Measurements from ENCODE around the gene PKD1. TPM values are rescaled to one million over a fixed set of nuclear protein-coding genes. Genes with fewer than 3 reads are reported as not detected.

The PKD1 gene
- total RNA-seq, 4 donors from 2014 or later, result 209 to 446 (median 293) TPM

DNA sequence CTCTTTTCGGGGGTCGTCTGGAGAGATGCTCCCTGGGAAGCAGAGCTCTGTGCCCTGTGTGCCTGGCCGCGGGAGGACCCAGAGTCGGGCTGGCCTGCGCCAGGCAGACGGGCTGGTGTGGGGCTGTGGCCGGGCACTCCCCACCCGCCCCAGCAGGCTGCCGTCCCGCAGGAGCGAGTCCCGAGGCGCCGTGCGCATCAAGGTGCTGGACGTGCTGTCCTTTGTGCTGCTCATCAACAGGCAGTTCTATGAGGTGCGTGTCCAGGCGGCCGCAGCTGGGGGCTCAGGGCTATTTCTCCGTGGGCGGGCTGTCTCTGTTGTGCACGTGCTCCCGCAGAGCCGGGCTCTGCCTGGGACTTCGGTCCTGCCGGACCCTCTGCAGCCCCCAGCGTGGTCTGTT, 72.9 kb downstream of the PKD1 start:
- WGBS, result 90% methylated on average over 4 of the region's 28 CpGs
- TF ChIP-seq EP300 (IDR thresholded peaks at IDR 0.05) (no peak), POLR2A (IDR thresholded peaks at IDR 0.05) (no peak), POLR2AphosphoS5 (IDR thresholded peaks at IDR 0.05) (no peak)
- TF ChIP-seq, protein P1, sequence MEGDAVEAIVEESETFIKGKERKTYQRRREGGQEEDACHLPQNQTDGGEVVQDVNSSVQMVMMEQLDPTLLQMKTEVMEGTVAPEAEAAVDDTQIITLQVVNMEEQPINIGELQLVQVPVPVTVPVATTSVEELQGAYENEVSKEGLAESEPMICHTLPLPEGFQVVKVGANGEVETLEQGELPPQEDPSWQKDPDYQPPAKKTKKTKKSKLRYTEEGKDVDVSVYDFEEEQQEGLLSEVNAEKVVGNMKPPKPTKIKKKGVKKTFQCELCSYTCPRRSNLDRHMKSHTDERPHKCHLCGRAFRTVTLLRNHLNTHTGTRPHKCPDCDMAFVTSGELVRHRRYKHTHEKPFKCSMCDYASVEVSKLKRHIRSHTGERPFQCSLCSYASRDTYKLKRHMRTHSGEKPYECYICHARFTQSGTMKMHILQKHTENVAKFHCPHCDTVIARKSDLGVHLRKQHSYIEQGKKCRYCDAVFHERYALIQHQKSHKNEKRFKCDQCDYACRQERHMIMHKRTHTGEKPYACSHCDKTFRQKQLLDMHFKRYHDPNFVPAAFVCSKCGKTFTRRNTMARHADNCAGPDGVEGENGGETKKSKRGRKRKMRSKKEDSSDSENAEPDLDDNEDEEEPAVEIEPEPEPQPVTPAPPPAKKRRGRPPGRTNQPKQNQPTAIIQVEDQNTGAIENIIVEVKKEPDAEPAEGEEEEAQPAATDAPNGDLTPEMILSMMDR (IDR thresholded peaks at IDR 0.05), result no peak
- Histone ChIP-seq H3K4me1 (no peaks in the 10 kb centered on the region), H3K9me3 (no peaks in the 10 kb centered on the region), H3K27me3 (no peaks in the 10 kb centered on the region), H3K4me3 (no peak overlapping the region), H3K36me3 (peaks cover 77% of the 10 kb centered on the region), H3K27ac (no peak overlapping the region)
- DNase-seq (ENCODE audit: low spot score in 2 of 2), result no peak

DNA sequence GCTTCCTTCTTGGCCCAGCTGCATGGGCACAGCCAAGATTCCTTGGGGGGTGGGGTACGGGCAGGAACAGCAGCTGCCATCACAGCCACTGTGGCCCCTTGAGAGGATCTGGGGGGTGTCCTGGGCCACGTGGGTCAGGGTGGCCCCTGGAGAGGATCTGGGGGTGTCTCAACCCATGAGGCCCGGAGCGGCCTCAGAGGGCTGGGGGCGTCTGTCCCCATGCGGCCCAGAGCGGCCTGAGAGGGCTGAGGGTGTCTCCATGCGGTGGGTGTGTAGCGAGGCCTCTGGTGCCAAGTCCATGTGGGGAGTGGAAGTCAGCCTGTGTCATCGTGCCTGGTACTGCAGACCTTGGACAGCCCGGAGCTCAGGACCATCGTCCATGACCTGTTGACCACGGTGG, 74.2 kb downstream of the PKD1 start:
- no peaks in the 10 kb centered on the region for H3K9me3 ChIP-seq
- no peak overlapping the region for H3K4me3 ChIP-seq
- TF ChIP-seq, protein P1 (IDR thresholded peaks at IDR 0.05), result no peak
- no peak for TF ChIP-seq POLR2A (IDR thresholded peaks at IDR 0.05)
- no peak for TF ChIP-seq EP300 (IDR thresholded peaks at IDR 0.05)
- no peak for TF ChIP-seq POLR2AphosphoS5 (IDR thresholded peaks at IDR 0.05)
- H3K36me3 ChIP-seq, result peaks cover 83% of the 10 kb centered on the region
- no peak for DNase-seq (ENCODE audit: low spot score in 2 of 2)
- H3K27ac ChIP-seq, result no peak overlapping the region
- no peaks in the 10 kb centered on the region for H3K27me3 ChIP-seq
- no peaks in the 10 kb centered on the region for H3K4me1 ChIP-seq
- WGBS, result 92% methylated on average over 2 of the region's 13 CpGs

DNA sequence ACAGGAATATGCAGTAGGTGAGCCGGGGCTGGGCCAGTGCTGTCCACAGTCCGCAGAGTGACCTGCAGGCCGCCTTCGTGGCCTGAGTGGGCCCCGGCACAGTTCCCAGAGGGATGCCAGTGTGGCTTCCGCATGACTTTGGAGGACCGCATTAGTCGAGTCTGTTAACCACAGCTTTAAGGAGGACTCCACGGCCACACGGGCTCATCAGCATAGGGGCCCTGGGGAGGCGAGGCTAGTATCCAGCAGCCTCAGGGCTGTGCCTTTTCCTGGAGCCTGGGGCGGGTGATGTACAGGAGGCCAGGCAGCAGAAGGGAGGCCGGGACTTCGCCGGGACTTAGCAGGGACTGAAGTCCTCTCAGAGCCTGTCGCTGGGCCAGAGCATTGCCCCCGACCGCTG, 74.7 kb downstream of the PKD1 start:
- H3K36me3 ChIP-seq, result peaks cover 84% of the 10 kb centered on the region
- 80% methylated on average over 5 of the region's 18 CpGs for WGBS
- no peak for TF ChIP-seq POLR2A (IDR thresholded peaks at IDR 0.05)
- TF ChIP-seq, protein P1 (IDR thresholded peaks at IDR 0.05), result no peak
- no peak for TF ChIP-seq EP300 (IDR thresholded peaks at IDR 0.05)
- TF ChIP-seq POLR2AphosphoS5 (IDR thresholded peaks at IDR 0.05), result no peak

GRCh38 chr16:2060346-2060745, 75.4 kb downstream of the PKD1 start:
- Histone ChIP-seq H3K27me3 (no peaks in the 10 kb centered on the region), H3K4me1 (no peaks in the 10 kb centered on the region), H3K36me3 (peaks cover 83% of the 10 kb centered on the region), H3K4me3 (no peak overlapping the region), H3K27ac (no peak overlapping the region), H3K9me3 (no peaks in the 10 kb centered on the region)
- TF ChIP-seq POLR2AphosphoS5 (IDR thresholded peaks at IDR 0.05), result no peak
- no peak for TF ChIP-seq POLR2A (IDR thresholded peaks at IDR 0.05)
- no peak for TF ChIP-seq EP300 (IDR thresholded peaks at IDR 0.05)
- TF ChIP-seq, protein P1 (IDR thresholded peaks at IDR 0.05), result no peak
- no peak for DNase-seq (ENCODE audit: low spot score in 2 of 2)
- whole genome bisulfite sequencing, result 89% methylated on average over 10 of the region's 17 CpGs

More for the DNA sequence above, 74.7 kb downstream of the PKD1 start:
- no peaks in the 10 kb centered on the region for H3K4me1 ChIP-seq
- H3K27me3 ChIP-seq, result no peaks in the 10 kb centered on the region
- no peaks in the 10 kb centered on the region for H3K9me3 ChIP-seq
- no peak overlapping the region for H3K4me3 ChIP-seq
- no peak for DNase-seq (ENCODE audit: low spot score in 2 of 2)
- no peak overlapping the region for H3K27ac ChIP-seq

GRCh38 chr16:2058872-2059271, 76.8 kb downstream of the PKD1 start:
- H3K9me3 ChIP-seq, result no peaks in the 10 kb centered on the region
- WGBS, result 87% methylated on average over 10 of the region's 10 CpGs

More at GRCh38 chr16:2058872-2059271, 76.8 kb downstream of the PKD1 start:
- Histone ChIP-seq H3K27me3 (no peaks in the 10 kb centered on the region), H3K4me3 (no peak overlapping the region), H3K36me3 (peaks cover 86% of the 10 kb centered on the region), H3K27ac (no peak overlapping the region), H3K4me1 (no peaks in the 10 kb centered on the region)
- no peak for DNase-seq (ENCODE audit: low spot score in 2 of 2)
- TF ChIP-seq EP300 (IDR thresholded peaks at IDR 0.05), result no peak
- TF ChIP-seq, protein P1 (IDR thresholded peaks at IDR 0.05), result no peak
- no peak for TF ChIP-seq POLR2AphosphoS5 (IDR thresholded peaks at IDR 0.05)
- TF ChIP-seq POLR2A (IDR thresholded peaks at IDR 0.05), result no peak

Data from suprapubic skin (tissue), 4 donors.